Hepatocyte (in vitro differentiated cells): Measurements from ENCODE around the gene C19orf81. TPM values are rescaled to one million over a fixed set of nuclear protein-coding genes. Genes with fewer than 3 reads are reported as not detected.
A peak's percentile ranks its signal among the peaks of the same experiment; 100 is the strongest.

Experiments
- DNase-seq: peaks from one replicate; pipeline ENCODE4 v3.0.0-alpha.2; 2016; ENCODE audit warnings: low spot score
- H2AFZ ChIP-seq: fragments of 200-600 bp; sonication (generic); 2 replicates; pipeline ENCODE4 v1.6.0; 2016; ENCODE audit warnings: antibody characterized with exemption, mild to moderate bottlenecking
- H3K27ac ChIP-seq: fragments of 200-600 bp; sonication (generic); 2 replicates; pipeline ENCODE4 v1.5.1; 2016; ENCODE audit warnings: mild to moderate bottlenecking
- H3K27me3 ChIP-seq: fragments of 200-600 bp; sonication (generic); 2 replicates; pipeline ENCODE4 v1.6.1; 2016
- H3K36me3 ChIP-seq: fragments of 200-600 bp; sonication (generic); replicated peaks from 2 replicates; pipeline ENCODE4 v1.5.1; 2016; ENCODE audit warnings: low read depth; ENCODE audit not compliant: insufficient read depth
- H3K4me1 ChIP-seq: fragments of 200-600 bp; sonication (generic); 2 replicates; pipeline ENCODE4 v1.5.1; 2016; ENCODE audit warnings: mild to moderate bottlenecking, moderate library complexity; ENCODE audit not compliant: insufficient read depth
- H3K4me2 ChIP-seq: fragments of 200-600 bp; sonication (generic); 2 replicates; pipeline ENCODE4 v1.6.0; 2016
- H3K4me3 ChIP-seq: fragments of 200-600 bp; sonication (generic); 2 replicates; pipeline ENCODE4 v1.5.1; 2016; ENCODE audit warnings: mild to moderate bottlenecking
- H3K79me2 ChIP-seq: fragments of 200-600 bp; sonication (generic); 2 replicates; pipeline ENCODE4 v1.6.0; 2017; ENCODE audit warnings: mild to moderate bottlenecking
- H3K9me2 ChIP-seq: fragments of 200-600 bp; sonication (generic); replicated peaks from 2 replicates; pipeline ENCODE4 v1.6.0; 2017; ENCODE audit warnings: mild to moderate bottlenecking; ENCODE audit not compliant: insufficient read depth
- H3K9me3 ChIP-seq: fragments of 200-600 bp; sonication (generic); 2 replicates; pipeline ENCODE4 v1.5.1; 2016; ENCODE audit warnings: low read depth, mild to moderate bottlenecking
- H4K20me1 ChIP-seq: fragments of 200-600 bp; sonication (generic); 2 replicates; pipeline ENCODE4 v1.6.0; 2016; ENCODE audit warnings: mild to moderate bottlenecking; ENCODE audit not compliant: insufficient read depth, poor library complexity, severe bottlenecking
- EZH2 ChIP-seq: fragments of 200-600 bp; sonication (generic); IDR thresholded peaks from 2 replicates; pipeline ENCODE4 v1.6.1; 2016; ENCODE audit warnings: antibody characterized with exemption, mild to moderate bottlenecking, borderline replicate concordance
- EZH2phosphoT487 ChIP-seq: fragments of 200-600 bp; sonication (generic); IDR thresholded peaks from one replicate; pipeline ENCODE4 v1.6.1; 2018; ENCODE audit warnings: antibody characterized with exemption, mild to moderate bottlenecking, low read depth, moderate library complexity; ENCODE audit not compliant: unreplicated experiment, severe bottlenecking
- WGBS: methylation state at CpG from one replicate; pipeline ENCODE4 v1.1.6; 2016; ENCODE audit warnings: low lambda C conversion rate; ENCODE audit errors: missing lambda C conversion rate; 5-methylcytosine and 5-hydroxymethylcytosine counted together
- polyA plus RNA-seq: library from polyadenylated mRNA; unstranded; fragments of >200 nt; fragmentation: Nextera tagmentation; extraction: Ambion mirVana; gene quantifications from 2 replicates; pipeline ENCODE4 v1.2.1, GENCODE V29; 2016
- total RNA-seq: library from RNA; depleted of rRNA; stranded (reverse); fragments of >200 nt; gene quantifications from 2 replicates; pipeline ENCODE4 v1.2.3, GENCODE V29; 2014
- TF ChIP-seq, protein P1 (sequence below): fragments of 200-600 bp; sonication (generic); IDR thresholded peaks from 2 replicates; pipeline ENCODE4 v1.5.1; 2016; ENCODE audit warnings: antibody characterized with exemption, mild to moderate bottlenecking; ENCODE audit not compliant: poor library complexity

C19orf81 gene
- total and polyA plus RNA-seq, 2 experiments from 2014 or later = 4.1 to 12.4 TPM

DNA sequence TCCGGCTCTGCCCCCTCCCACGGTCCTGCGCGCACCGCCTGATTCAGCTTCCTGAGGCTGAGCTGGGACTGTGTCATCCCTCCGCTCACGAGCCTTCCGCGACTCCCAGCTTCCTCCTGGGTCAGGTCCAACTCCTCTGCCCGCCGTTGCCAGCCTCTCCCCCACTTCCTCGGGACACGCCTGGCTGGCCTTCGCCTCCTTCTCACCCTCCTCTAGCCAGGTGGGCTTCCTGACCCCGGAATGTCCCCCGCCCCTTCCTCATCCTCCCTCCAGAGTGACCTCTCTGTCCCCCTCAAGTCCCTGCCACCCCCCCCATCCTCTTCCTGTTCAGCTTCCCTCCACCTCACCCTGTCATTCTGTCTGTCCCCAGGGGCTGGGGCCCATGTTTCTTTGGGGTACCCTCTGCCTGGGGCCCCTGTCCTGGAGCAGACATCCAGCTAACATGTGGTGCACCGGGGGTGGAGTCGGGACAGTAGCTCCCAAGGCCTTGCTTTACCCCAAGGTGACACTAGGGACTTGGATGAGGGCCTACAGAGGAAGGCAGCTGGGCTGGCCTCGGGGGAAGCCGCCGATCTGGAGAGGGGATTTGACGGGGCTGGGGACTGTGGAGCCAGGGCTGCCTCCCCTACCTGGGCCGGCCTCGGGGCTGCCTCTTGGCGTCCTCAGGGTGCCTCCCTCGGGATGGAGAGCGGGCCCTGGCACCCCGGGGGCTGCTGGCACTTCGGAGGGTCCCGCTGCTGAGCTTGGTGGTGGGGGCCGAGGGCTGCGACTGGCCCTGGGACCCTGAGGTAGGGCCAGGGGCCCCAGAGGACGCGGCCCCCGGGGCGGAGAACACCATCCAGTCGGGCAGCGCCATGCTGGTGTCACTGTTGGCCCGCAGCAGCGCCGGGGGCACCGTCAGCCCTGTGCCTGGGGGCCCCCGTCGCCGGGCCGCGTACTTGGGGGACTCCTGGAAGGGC, 53.9 kb downstream of the C19orf81 start:
- H3K4me1 ChIP-seq = no peaks in the 10 kb centered on the region
- H3K27me3 ChIP-seq = peaks cover 23% of the 10 kb centered on the region
- H3K27ac ChIP-seq = no peak overlapping the region
- H3K79me2 ChIP-seq = no peaks in the 10 kb centered on the region
- H3K9me3 ChIP-seq = no peaks in the 10 kb centered on the region
- DNase-seq = no peak
- WGBS = 90% methylated on average over 31 of the region's 47 CpGs
- no peaks in the 10 kb centered on the region for H4K20me1 ChIP-seq
- no peak overlapping the region for H3K4me3 ChIP-seq
- no peak overlapping the region for H3K4me2 ChIP-seq
- H2AFZ ChIP-seq = no peak overlapping the region
- H3K36me3 ChIP-seq = no peaks in the 10 kb centered on the region
- H3K9me2 ChIP-seq = no peaks in the 10 kb centered on the region
- TF ChIP-seq, protein P1, sequence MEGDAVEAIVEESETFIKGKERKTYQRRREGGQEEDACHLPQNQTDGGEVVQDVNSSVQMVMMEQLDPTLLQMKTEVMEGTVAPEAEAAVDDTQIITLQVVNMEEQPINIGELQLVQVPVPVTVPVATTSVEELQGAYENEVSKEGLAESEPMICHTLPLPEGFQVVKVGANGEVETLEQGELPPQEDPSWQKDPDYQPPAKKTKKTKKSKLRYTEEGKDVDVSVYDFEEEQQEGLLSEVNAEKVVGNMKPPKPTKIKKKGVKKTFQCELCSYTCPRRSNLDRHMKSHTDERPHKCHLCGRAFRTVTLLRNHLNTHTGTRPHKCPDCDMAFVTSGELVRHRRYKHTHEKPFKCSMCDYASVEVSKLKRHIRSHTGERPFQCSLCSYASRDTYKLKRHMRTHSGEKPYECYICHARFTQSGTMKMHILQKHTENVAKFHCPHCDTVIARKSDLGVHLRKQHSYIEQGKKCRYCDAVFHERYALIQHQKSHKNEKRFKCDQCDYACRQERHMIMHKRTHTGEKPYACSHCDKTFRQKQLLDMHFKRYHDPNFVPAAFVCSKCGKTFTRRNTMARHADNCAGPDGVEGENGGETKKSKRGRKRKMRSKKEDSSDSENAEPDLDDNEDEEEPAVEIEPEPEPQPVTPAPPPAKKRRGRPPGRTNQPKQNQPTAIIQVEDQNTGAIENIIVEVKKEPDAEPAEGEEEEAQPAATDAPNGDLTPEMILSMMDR = no peak
- no peak for TF ChIP-seq EZH2

DNA sequence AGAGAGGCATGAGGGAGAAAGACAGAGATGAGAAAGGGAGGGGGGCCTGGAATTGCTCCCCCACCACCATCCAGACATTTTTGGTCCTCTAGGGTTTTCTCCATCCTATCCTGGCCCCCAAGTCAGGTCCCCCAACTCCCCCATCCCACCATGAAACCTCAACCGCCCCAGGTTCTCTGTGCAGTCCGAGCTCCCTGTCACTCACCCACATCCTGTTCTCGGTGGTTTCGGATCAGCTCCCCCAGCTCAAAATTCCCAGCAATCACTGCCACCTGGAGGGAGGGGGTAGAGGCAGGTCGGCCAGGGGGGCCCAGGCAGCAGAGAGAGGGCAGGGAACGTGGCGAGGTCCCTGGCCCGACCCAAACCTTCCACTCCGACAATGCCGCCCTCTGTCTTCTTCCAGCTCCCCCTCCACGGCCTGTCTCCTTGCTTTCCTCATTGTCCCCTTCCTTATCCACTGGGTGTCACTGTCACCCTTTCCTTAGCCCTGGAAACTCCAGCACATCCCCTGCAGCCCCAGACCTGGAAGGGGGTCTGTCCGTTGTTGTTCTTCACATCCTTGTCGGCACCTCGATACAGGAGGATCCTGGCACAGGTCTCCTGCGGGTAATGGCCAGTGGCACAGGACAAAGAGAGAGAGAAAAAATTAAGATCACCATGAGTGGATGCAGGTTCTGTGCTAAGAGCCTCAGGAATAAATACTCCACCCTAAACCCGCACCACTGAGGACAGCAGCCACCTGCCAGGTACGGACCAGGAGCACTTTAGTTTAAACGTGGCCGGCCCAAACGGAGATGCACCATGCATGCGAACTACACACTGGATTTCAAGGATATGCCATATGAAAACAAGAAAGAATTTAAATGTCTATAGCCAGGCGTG, 54.9 kb downstream of the C19orf81 start:
- no peak overlapping the region for H3K4me2 ChIP-seq
- no peaks in the 10 kb centered on the region for H3K9me3 ChIP-seq
- DNase-seq = no peak
- TF ChIP-seq, protein P1 = peak; percentile 26
- TF ChIP-seq EZH2 = no peak
- no peak for TF ChIP-seq EZH2phosphoT487
- H4K20me1 ChIP-seq = no peaks in the 10 kb centered on the region
- H3K9me2 ChIP-seq = no peaks in the 10 kb centered on the region
- H3K4me1 ChIP-seq = no peaks in the 10 kb centered on the region
- no peaks in the 10 kb centered on the region for H3K36me3 ChIP-seq
- H3K4me3 ChIP-seq = no peak overlapping the region
- H3K79me2 ChIP-seq = no peaks in the 10 kb centered on the region
- peaks cover 16% of the 10 kb centered on the region for H3K27me3 ChIP-seq
- 43% methylated on average over 22 of the region's 22 CpGs for WGBS
- no peak overlapping the region for H3K27ac ChIP-seq
- H2AFZ ChIP-seq = no peak overlapping the region

DNA sequence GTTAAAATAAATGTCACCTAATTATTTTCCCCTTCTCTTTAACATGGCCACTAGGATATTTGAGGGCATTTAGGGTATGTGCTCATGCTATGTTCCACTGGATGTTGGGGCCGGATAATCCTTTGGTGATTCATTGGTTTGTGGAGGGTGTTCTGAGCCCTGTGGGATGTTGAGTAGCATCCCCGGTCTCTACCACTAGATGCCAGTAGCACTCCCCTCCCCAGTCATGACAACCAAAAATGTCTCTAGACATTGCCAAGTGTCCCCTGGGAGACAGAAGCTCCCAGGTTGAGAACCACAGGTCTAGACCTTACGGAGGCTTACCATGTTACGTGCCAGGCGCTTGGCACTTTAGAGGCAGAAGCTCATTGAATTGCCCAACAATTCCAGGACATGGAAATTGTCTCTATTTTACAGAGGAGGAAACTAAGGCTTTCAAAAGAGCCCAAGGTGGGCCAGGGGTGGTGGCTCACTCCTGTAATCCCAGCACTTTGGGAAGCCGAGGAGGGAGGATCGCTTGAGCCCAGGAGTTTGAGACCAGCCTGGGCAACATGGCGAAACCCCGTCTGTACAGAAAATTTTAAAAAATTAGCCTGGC, 56.3 kb downstream of the C19orf81 start:
- H3K27ac ChIP-seq = no peak overlapping the region
- H3K79me2 ChIP-seq = no peaks in the 10 kb centered on the region
- DNase-seq = peak; percentile 61
- peaks cover 16% of the 10 kb centered on the region for H3K27me3 ChIP-seq
- no peaks in the 10 kb centered on the region for H3K36me3 ChIP-seq
- H4K20me1 ChIP-seq = no peaks in the 10 kb centered on the region
- H3K9me3 ChIP-seq = no peaks in the 10 kb centered on the region
- H3K4me1 ChIP-seq = no peaks in the 10 kb centered on the region
- H3K4me2 ChIP-seq = no peak overlapping the region
- H3K4me3 ChIP-seq = no peak overlapping the region
- no peaks in the 10 kb centered on the region for H3K9me2 ChIP-seq
- no peak overlapping the region for H2AFZ ChIP-seq
- 49% methylated on average over 9 of the region's 9 CpGs for WGBS
- TF ChIP-seq, protein P1 = peak; percentile 56
- TF ChIP-seq EZH2phosphoT487 = no peak
